NCI-H1417 (cell line): Measurements from ENCODE around the gene DROSHA.
"Not testable (repeated sequence)": the region's sequence is repeated elsewhere in the genome, so short reads cannot be mapped to it uniquely, and the experiment has no call there.

ENCODE experiments used
- DNase-seq, 3 experiments: peaks; one replicate each; lab custom pipeline; 2025; lab: John Stamatoyannopoulos, UW

The DROSHA gene

DNA sequence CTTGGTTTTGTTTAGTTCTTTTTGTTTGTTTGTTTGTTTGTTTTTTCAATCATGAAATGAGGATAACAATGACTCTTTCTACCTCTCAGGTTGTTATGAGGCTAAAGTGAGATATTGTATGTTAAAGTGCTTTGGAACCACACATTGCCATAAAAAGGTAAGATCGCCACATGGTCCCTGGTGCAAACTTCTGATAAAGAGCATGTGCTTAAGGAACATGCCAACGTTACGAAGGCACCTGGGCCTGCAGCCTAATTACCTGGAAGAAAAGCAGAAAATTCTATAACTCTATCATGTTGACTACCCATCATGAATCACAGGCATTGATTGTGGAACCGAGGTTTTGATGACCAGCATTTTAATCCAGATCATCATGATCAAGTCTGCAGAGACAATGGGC is 151.8 kb downstream of the DROSHA start:
- no peak for DNase-seq

DNA sequence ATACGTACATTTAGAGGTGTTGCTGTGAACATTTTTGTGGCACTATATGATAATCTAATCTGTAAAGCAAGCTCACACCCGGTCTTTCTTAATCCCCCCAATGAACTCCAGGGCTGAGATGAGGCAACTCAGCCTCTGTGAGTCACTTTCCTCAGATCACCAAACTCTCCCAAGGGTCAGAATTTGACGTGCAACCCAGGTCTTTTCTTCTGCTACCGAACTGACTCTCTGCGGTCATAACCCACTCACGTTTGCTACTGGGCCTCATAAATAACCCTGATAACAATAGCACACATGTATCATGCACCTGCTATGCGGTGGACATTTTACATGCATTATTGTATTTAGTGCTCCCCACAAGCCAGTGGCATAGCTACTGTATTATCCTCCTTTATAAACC is 153.1 kb downstream of the DROSHA start:
- no peak for DNase-seq

DNA sequence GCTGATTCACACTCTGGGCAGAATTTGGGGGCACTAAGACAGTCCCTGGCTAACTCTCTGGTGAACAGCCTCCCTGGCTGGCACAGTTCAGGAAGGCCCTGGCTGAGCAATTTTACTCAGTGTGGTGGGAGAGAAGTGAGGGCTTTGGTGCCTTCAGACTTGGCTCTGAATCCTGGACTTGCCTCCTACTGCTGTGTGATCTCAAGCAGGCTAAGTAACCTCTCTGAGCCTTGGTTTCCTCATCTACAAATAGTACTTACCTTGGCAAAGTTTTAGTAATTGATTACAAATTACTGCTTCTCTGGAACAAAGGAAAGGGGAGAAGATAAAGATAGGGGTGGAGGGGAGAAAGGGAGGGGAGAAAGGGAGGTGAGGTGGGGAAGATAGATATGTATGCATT is 153.8 kb downstream of the DROSHA start:
- DNase-seq = no peak

DNA sequence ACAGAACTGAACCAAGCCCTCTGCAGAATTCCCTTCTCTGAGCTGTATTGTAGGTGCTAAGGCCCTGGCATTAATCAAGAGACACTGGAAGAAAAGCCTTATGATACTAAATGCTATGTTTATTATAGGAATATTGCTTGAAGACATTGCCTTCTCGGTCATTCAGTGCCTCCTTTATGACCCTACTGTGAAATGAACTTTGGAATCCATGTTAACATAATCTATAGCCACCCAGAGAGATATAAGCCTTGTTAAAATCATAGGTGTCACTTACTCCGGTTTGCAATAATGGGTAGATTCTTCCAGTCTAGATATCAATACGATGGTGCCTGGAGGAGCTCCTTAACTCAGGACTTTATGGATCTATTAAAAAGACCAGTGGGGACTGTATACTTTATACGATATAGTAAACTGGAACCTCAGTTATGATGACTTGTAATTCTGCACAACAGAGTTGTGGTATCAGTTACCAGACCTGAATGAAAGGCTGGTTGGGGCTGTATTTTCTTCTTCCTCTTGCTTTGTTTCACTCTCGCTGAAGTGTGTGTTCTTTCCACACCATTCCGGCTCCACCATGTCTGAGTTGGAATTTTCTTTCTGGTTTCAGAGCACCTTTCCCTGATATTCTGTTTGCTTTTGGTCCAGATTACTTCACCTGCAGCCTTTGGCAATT is 154.5 kb downstream of the DROSHA start:
- no peak for DNase-seq

DNA sequence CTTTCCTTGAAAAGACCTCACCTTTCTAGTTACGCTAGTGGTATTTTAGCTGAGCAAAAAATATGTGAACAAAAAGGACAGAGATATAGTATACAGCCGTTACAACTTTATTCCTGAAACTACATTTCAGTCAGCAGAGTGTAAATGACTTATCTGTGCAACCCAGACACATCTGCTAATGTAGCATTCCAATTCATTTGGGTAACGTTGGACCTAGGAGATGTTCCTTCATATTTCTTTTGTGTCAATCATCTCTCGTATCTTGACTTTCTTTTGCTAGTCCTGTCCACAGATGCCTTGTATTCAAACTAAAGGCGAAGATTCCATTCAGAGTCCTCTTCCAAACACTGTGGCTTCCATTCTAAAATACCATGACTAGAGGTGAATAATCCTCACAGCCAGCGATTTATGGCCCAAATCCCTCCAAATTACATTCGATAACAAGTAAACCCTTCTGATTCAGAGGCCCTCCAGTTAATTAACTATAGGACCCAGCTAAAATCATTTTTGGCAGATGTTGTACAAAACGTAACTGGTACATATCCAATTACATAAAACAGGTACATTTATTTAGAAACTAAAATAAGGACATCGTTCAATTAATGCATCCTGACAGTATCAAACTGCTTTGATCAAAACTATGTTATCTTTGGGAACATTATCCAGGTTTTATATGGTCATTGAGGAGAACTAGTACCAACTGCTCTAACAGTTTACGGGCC is 155.7 kb downstream of the DROSHA start:
- no peak for DNase-seq

DNA sequence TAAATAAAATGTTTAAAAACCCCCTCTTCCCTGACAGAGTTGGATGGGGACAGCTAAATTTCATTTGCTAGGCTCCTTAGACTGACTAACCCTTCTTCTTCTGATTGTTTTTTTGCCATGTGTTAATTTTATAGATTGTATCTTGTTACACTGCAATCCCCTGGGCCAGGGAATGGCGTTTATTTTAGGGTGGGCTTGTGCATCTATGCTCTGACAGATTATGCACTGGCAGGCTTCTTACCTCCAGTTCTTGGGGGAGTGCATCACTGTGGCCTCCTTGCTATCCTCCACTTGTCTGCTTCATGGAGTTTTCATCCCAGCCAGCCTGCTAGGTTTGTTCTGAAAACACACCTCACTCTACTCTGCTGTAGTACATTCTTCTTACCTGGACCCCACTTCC is 159.8 kb downstream of the DROSHA start:
- no peak for DNase-seq

DNA sequence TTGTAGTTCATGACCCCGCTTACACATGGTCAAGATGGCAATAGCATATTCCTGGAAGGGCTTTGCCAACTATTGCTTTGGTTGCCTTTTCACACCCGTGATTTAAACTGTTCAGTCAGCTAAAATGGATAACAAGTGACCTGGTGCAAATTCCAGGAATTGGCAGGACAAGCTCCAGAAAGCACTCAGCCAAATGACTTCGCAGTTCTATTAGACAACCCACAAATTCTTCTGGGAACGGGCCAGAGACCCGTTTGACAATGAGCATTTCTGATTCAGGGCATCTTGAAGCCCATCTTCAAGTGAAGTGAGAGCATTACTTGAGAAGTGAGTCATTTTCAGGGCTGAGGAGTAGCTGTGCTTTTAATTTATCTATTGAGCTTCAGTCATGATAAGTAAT is 165.0 kb downstream of the DROSHA start:
- DNase-seq = no peak

DNA sequence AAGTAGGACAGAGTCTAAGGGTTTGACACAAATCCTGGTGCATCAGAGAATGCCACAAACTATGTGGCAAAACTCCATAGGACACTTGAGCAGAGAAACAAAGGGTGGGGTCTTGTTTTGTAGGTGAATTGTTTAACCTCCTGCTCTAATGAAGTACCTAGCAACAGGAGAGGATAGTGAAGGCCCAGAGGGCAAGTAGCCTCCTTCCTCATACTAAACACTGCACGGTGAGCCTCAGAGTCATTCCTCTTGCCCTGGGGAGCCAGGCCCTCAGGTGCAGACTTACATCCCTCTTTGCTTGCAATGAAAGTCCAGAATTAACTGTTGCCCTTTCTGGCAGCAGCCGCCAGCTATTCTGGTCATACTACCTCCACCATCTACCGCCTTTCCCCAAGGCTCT is 166.1 kb downstream of the DROSHA start:
- DNase-seq = no peak

DNA sequence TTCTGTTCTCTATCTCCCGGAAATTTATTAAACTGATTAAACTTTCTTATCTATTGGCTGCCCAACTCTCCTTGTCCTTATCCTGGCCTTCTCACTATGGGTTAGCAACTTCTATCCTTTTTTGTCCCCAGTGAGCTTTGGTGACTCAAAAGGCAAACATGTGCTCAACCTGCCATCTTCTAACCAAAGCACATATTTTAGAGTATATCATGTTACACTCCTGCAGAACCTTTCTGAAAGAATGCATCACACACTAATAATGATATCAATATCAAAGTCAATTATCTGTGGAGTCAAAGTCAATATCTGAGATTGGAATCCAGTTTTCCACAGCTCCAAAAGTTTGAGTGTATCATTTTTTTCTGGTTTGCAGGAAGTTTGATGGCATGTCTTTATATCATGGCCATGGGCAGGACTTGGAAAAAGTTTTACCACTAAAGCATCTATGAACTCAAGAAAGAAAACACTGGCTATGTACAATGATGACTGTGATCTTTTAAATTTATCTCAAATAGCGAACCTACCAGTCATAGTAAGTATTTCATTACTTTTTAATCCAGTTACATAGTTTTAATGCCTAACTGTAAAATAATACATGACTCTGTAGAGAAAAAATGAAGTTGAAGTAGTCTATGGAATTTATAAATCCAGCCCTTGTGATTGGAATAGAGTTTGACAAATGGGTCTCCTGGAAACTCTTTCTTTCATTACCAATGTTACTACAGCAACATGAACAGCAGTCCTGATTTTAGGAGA is 166.8 kb downstream of the DROSHA start:
- no peak for DNase-seq

DNA sequence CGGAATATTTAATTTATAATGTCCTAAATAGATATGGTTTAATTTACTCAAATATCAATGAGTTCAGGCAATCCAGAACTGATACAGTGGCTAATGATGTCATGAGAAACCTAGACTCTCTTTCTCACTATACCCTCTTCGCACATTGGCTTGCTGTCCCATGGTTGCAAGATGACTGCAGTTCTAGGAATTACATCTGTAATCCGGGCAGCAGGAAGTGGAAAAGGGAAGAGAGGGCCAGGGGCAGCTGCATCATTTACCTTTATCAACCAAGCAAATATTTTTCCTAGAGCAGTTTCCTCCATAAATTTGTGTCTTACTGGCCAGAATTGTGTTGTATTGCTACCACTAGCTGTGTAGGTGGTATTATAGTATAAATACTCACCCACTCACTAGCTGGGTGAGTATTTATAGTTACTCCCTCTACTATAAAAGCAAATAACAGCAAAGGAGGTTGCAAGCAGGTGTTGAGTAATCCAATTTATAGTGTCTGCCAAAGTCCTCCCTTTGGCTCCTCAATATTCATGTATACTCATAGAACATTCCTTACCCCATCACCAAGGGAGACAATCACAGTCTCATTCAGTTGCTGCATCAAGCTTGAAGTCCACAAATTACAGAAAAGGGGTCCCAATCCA is 168.8 kb downstream of the DROSHA start:
- DNase-seq = no peak

DNA sequence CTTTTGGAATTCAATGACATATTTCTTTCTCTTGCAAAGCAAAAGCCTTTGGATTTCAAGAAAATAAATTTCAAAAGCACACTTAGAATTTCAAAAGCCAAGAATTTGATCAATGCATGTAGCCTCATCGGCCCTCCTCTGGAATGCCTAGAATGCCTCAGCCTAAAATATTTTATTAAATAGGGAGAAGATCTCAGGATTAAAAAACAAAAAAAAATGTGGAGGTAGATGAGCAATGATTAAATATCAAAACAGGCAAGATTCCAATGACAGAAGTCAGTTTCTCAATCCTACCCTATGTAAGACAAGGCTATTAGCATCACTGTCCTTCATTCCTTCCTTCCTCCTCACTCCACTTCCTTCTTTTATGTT is 169.4 kb downstream of the DROSHA start:
- no peak for DNase-seq

DNA sequence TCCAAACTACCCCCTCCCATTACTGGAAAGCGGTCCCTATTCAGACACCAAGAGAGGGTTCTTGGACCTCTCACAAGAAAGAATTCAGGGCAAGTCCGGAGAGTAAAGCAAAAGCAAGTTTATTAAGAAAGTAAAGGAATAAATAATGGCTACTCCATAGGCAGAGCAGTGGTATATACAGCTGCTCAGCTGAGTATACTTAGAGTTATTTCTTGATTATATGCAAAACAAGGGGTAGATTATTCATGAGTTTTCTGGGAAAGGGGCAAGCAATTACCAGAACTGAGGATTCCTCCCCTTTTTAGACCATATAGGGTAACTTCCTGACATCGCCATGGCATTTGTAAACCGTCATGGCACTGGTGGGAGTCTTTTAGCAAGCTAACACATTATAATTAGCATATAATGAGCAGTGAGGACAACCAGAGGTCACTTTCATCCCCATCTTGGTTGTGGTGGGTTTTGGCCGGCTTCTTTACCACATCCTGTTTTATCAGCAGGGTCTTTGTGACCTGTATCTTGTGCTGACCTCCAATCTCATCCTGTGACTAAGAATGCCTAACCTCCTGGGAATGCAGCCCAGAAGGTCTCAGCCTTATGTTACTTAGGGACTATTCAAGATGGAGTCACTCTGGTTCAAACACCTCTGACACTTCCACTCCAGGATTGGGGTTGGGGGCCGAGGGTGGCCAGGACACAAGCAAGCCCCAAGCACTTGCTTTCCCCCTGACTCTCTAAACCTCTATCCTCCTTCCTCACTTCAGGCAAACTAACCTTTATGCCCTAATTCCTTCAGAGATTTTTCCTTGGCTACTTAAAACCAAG is 170.0 kb downstream of the DROSHA start:
- DNase-seq = not testable (repeated sequence)

DNA sequence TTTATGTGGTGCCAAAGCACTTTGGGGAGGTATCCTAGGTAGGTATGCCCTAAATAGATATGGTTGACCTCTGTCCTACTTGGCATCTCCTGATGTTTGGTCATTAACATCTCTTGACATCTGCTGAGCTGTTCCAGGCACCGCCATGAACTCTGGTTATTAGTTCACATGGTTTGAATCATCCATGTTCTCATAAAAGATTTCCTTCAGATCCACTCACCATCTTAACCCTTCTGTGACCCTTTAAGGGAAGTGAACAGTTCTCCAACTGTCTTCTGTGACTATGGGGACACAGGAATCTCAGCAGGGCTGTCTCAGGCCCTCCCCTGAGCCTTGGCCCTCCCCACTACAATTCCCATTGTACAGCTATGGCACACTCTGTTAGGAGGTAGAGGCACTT is 170.7 kb downstream of the DROSHA start:
- no peak for DNase-seq

DNA sequence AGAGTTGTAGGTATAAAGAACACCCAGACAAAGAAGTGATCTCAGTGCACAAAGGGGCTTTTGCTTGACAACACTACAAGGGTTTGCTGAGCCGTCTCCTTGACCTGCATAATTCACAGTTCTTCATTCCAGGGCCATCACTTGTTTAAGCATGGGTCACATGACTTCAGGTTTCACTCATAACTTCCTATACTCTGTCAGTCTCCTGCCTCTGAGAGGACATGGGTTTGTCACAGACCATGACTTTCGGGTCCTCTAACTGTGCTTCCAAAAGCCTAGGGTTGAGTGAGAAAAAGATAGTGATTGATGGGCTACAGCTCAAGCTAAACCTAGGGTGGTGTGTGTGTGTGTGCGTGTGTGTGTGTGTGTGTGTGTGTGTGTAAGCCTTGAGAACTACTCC is 172.1 kb downstream of the DROSHA start:
- no peak for DNase-seq

DNA sequence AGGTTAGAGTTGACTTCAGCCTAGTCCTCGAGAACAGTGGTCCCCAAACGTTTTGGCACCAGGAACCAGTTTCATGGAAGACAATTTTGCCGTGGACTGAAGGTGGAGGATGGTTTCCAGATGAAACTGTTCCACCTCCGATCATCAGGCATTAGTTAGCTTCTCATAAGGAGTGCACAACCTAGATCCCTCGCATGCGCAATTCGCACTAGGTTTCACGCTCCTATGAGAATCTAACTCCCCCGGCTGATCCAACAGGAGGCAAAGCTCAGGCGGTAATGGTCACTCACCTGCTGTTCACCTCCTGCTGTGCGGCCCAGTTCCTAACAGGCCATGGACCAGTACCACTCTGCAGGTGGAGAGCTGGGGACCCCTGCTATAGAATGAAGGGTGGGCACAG is 174.9 kb downstream of the DROSHA start:
- no peak for DNase-seq

DNA sequence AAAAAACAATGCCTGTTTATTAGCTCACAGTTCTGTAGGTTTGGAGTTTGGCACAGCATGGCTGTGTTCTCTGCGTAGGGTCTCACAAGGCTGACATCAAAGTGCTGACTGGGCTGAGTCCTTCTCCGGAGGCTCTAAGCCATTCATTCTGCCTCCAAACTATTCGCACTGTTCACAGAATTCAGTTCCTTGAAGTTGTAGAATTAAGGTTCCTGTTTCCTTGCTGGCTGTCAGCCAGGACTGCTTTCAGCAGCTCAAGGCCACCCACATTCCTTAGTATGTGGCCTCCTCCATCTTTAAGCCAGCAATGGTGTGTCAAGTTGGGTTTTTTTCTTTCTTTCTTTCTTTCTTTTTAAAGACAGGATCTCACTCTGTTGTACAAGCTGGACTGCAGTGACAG is 176.6 kb downstream of the DROSHA start:
- no peak for DNase-seq
